GM12892 (cell line): ENCODE data around the gene ABR.

ENCODE experiments used
- POLR2A ChIP-seq: IDR thresholded peaks from 2 replicates; pipeline ENCODE4 v1.6.1; 2011; ENCODE audit warnings: low read depth, low read length, control low read depth
- POLR2AphosphoS5 ChIP-seq: IDR thresholded peaks from 2 replicates; pipeline ENCODE4 v1.6.1; 2011; ENCODE audit warnings: low read depth, low read length, control low read depth
- TAF1 ChIP-seq: IDR thresholded peaks from 2 replicates; pipeline ENCODE4 v1.6.1; 2011; ENCODE audit warnings: low read depth, mild to moderate bottlenecking, control low read depth, low read length, borderline replicate concordance

DNA sequence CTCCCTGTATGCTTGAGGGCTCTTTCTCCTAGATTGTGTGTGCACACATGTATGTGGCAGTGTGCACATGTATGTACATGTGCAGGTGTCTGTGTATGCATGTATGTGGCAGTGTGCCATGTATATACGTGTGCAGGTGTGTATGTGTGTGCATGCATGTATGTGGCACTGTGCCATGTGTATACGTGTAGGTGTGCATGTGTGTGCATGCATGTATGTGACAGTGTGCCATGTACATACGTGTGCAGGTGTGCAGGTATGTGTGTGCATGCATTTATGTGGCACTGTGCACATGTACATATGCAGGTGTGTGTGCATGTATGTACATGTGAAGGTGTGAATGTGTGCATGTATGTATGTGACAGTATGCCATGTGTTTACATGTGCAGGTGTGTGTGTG, 46.5 kb upstream of the ABR start:
- TF ChIP-seq POLR2A (no peak), POLR2AphosphoS5 (no peak; the same call in 1 of the 2 replicates), TAF1 (no peak)
